Liver (tissue), 9 donors: ENCODE data around the gene C19orf44. TPM values are rescaled to one million over a fixed set of nuclear protein-coding genes. Genes with fewer than 3 reads are reported as not detected.
"Not testable (repeated sequence)": the region's sequence is repeated elsewhere in the genome, so short reads cannot be mapped to it uniquely, and the experiment has no call there.

Experiments
- DNase-seq: peaks from one replicate; pipeline ENCODE4 v3.0.0-alpha.2; 2017; ENCODE audit warnings: low spot score
- H3K27ac ChIP-seq, 2 donors: one replicate each; pipeline ENCODE4 v1.7.0; 2013; ENCODE audit warnings: inconsistent platforms in 2 of 2, low read length in 2 of 2, control low read depth in 1 of 2, low read depth in 1 of 2, mild to moderate bottlenecking in 1 of 2
- H3K27me3 ChIP-seq, 4 donors: one replicate each; pipeline versions ENCODE4 v1.6.1 to v1.7.0; 2013; ENCODE audit warnings: low read length in 3 of 4, inconsistent platforms in 1 of 4, mild to moderate bottlenecking in 1 of 4, moderate library complexity in 1 of 4; ENCODE audit not compliant: control insufficient read depth in 4 of 4, insufficient read depth in 4 of 4
- H3K36me3 ChIP-seq, 4 donors: one replicate each; pipeline versions ENCODE4 v1.6.1 to v1.7.0; 2013; ENCODE audit warnings: low read length in 3 of 4, mild to moderate bottlenecking in 3 of 4, low read depth in 1 of 4, moderate library complexity in 1 of 4; ENCODE audit not compliant: control insufficient read depth in 4 of 4, insufficient read depth in 3 of 4
- H3K4me1 ChIP-seq, 4 donors: one replicate each; pipeline versions ENCODE4 v1.6.1 to v1.7.0; 2013; ENCODE audit warnings: low read length in 3 of 4, mild to moderate bottlenecking in 3 of 4, moderate library complexity in 1 of 4; ENCODE audit not compliant: control insufficient read depth in 4 of 4, insufficient read depth in 4 of 4
- H3K4me3 ChIP-seq, 3 donors: one replicate each; pipeline versions ENCODE4 v1.6.1 to v1.7.0; 2013; ENCODE audit warnings: low read length in 3 of 3, control low read depth in 1 of 3, low read depth in 1 of 3, mild to moderate bottlenecking in 1 of 3
- H3K9ac ChIP-seq, 2 donors: one replicate each; pipeline ENCODE4 v1.7.0; 2013; ENCODE audit warnings: low read length in 2 of 2, mild to moderate bottlenecking in 2 of 2, moderate library complexity in 2 of 2, control low read depth in 1 of 2, low read depth in 1 of 2
- H3K9me3 ChIP-seq, 4 donors: one replicate each; pipeline versions ENCODE4 v1.6.1 to v1.7.0; 2013; ENCODE audit warnings: low read length in 3 of 4; ENCODE audit not compliant: control insufficient read depth in 4 of 4
- EGR1 ChIP-seq, 2 donors: IDR thresholded peaks; 2 replicates each; pipeline ENCODE4 v1.6.1; 2016 to 2018; ENCODE audit warnings: antibody characterized with exemption in 2 of 2, low read depth in 2 of 2
- FOXA1 ChIP-seq: IDR thresholded peaks from 2 replicates; pipeline ENCODE4 v1.6.1; 2016; ENCODE audit warnings: antibody characterized with exemption
- FOXA2 ChIP-seq: IDR thresholded peaks from 2 replicates; pipeline ENCODE4 v1.6.1; 2016; ENCODE audit warnings: antibody characterized with exemption
- GABPA ChIP-seq, 2 donors: IDR thresholded peaks in 1 of 2; conservative IDR thresholded peaks in 1 of 2; 2 replicates each; pipeline ENCODE4 v1.6.1; 2016; ENCODE audit warnings: antibody characterized with exemption in 2 of 2, mild to moderate bottlenecking in 1 of 2, moderate library complexity in 1 of 2
- HNF4A ChIP-seq, 2 donors: conservative IDR thresholded peaks; 2 replicates each; pipeline ENCODE4 v1.6.1; 2016; ENCODE audit warnings: antibody characterized with exemption in 2 of 2, mild to moderate bottlenecking in 2 of 2
- JUND ChIP-seq, 2 donors: IDR thresholded peaks; 2 replicates each; pipeline ENCODE4 v1.6.1; 2016; ENCODE audit warnings: antibody characterized with exemption in 2 of 2
- RAD21 ChIP-seq, 2 donors: IDR thresholded peaks; 2 replicates each; pipeline ENCODE4 v1.6.1; 2016; ENCODE audit warnings: antibody characterized with exemption in 2 of 2, mild to moderate bottlenecking in 2 of 2
- RXRA ChIP-seq, 2 donors: IDR thresholded peaks; 2 replicates each; pipeline ENCODE4 v1.6.1; 2017 to 2018; ENCODE audit warnings: antibody characterized with exemption in 2 of 2, mild to moderate bottlenecking in 1 of 2
- SP1 ChIP-seq: IDR thresholded peaks from 2 replicates; pipeline ENCODE4 v1.6.1; 2018; ENCODE audit warnings: antibody characterized with exemption, mild to moderate bottlenecking
- TAF1 ChIP-seq: conservative IDR thresholded peaks from 2 replicates; pipeline ENCODE4 v1.6.1; 2016; ENCODE audit warnings: antibody characterized with exemption, mild to moderate bottlenecking
- YY1 ChIP-seq: IDR thresholded peaks from 2 replicates; pipeline ENCODE4 v1.6.1; 2016; ENCODE audit warnings: antibody characterized with exemption, mild to moderate bottlenecking
- WGBS: extraction: QIAGEN DNeasy Blood & Tissue Kit; methylation state at CpG from one replicate; pipeline ENCODE4 v1.1.7; 2013; 5-methylcytosine and 5-hydroxymethylcytosine counted together
- polyA plus RNA-seq, 2 donors: library from polyadenylated mRNA; stranded (reverse) in 1 of 2; unstranded in 1 of 2; fragments of 200-250 nt in 1 of 2; fragments of >200 nt in 1 of 2; fragmentation: Nextera tagmentation in 1 of 2; extraction: Ambion mirVana in 1 of 2; gene quantifications; one replicate each; pipeline versions ENCODE4 v1.2.1 to v1.2.3, GENCODE V29; 2013 to 2015
- total RNA-seq, 2 donors: library from RNA; depleted of rRNA; stranded (reverse); fragments of >200 nt; gene quantifications; one replicate each; pipeline ENCODE4 v1.2.3, GENCODE V29; 2014
- TF ChIP-seq, protein P1 (sequence below): IDR thresholded peaks from 2 replicates; pipeline ENCODE4 v1.6.1; 2016; ENCODE audit warnings: antibody characterized with exemption, mild to moderate bottlenecking
- TF ChIP-seq, protein P2 (sequence below): fragments of 150-350 bp; IDR thresholded peaks from 2 replicates; pipeline ENCODE4 v1.5.1; 2017; ENCODE audit warnings: improper control_type of control experiment, low read depth, low read length; ENCODE audit not compliant: missing input control
- TF ChIP-seq, protein P3 (sequence below): IDR thresholded peaks from 2 replicates; pipeline ENCODE4 v1.6.1; 2016; ENCODE audit warnings: antibody characterized with exemption
- TF ChIP-seq, protein P4 (sequence below): IDR thresholded peaks from 2 replicates; pipeline ENCODE4 v1.6.1; 2016; ENCODE audit warnings: antibody characterized with exemption
- donor health status: healthy.
- donor health status: healthy.
- donor health status: healthy.
- donor health status: healthy.
- donor health status: healthy.

The C19orf44 gene
- total and polyA plus RNA-seq, 4 donors = 0.89 to 3.0 (median 1.3) TPM

DNA sequence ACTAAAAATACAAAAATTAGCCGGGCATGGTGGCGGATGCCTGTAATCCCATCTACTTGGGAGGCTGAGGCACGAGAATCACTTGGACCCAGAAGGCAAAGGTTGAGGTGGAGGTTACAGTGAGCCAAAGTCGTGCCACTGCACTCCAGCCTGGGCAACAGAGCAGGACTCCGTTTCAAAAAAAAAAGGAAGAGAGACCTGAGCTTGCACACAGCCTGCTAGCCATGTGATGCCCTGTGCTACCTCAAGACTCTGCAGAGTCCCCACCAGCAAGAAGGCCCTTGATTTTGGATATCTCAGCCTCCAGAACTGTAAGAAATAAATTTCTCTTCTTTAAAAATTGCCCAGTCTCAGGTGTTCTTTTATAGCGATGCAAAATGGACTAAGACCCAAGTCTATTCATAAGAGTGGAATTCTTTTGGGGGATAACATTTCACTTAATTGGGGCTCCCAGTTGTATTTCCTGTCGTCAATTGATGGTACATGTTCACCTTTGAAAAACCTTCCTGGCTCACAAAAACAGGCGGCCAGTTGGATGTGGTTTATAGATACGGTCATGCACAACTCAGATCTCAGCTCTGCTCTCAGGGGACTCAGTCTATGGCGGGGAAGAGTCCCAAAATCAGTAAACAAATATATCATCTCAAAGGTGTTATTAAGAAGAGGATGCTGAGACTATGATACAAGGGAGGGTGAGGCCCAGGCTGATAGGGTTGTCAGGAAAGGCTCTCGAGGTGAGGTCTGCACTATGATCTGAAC is 48.5 kb downstream of the C19orf44 start:
- H3K27me3 ChIP-seq = no peaks in the 10 kb centered on the region
- DNase-seq = no peak
- no peaks in the 10 kb centered on the region for H3K9me3 ChIP-seq
- peaks cover 11 to 47% (median 41%) of the 10 kb centered on the region in 4 donors for H3K4me1 ChIP-seq
- H3K9ac ChIP-seq = no peak overlapping the region
- WGBS = 94% methylated on average over 11 of the region's 11 CpGs
- no peak overlapping the region for H3K4me3 ChIP-seq
- H3K36me3 ChIP-seq = peaks cover 0 to 2% (median 1%) of the 10 kb centered on the region in 4 donors
- TF ChIP-seq YY1 (no peak), SP1 (no peak), HNF4A (conservative IDR thresholded peaks at IDR 0.05) (no peak), GABPA (IDR thresholded peaks at IDR 0.05 in 1 of 2, conservative IDR thresholded peaks at IDR 0.05 in 1 of 2) (no peak), RAD21 (IDR thresholded peaks at IDR 0.05) (no peak), TAF1 (no peak), FOXA1 (no peak), FOXA2 (no peak), EGR1 (IDR thresholded peaks at IDR 0.05; ENCODE audit: low read depth in 2 of 2) (no peak), JUND (IDR thresholded peaks at IDR 0.05) (no peak)
- TF ChIP-seq, protein P1, sequence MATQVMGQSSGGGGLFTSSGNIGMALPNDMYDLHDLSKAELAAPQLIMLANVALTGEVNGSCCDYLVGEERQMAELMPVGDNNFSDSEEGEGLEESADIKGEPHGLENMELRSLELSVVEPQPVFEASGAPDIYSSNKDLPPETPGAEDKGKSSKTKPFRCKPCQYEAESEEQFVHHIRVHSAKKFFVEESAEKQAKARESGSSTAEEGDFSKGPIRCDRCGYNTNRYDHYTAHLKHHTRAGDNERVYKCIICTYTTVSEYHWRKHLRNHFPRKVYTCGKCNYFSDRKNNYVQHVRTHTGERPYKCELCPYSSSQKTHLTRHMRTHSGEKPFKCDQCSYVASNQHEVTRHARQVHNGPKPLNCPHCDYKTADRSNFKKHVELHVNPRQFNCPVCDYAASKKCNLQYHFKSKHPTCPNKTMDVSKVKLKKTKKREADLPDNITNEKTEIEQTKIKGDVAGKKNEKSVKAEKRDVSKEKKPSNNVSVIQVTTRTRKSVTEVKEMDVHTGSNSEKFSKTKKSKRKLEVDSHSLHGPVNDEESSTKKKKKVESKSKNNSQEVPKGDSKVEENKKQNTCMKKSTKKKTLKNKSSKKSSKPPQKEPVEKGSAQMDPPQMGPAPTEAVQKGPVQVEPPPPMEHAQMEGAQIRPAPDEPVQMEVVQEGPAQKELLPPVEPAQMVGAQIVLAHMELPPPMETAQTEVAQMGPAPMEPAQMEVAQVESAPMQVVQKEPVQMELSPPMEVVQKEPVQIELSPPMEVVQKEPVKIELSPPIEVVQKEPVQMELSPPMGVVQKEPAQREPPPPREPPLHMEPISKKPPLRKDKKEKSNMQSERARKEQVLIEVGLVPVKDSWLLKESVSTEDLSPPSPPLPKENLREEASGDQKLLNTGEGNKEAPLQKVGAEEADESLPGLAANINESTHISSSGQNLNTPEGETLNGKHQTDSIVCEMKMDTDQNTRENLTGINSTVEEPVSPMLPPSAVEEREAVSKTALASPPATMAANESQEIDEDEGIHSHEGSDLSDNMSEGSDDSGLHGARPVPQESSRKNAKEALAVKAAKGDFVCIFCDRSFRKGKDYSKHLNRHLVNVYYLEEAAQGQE = no peak
- TF ChIP-seq, protein P2, sequence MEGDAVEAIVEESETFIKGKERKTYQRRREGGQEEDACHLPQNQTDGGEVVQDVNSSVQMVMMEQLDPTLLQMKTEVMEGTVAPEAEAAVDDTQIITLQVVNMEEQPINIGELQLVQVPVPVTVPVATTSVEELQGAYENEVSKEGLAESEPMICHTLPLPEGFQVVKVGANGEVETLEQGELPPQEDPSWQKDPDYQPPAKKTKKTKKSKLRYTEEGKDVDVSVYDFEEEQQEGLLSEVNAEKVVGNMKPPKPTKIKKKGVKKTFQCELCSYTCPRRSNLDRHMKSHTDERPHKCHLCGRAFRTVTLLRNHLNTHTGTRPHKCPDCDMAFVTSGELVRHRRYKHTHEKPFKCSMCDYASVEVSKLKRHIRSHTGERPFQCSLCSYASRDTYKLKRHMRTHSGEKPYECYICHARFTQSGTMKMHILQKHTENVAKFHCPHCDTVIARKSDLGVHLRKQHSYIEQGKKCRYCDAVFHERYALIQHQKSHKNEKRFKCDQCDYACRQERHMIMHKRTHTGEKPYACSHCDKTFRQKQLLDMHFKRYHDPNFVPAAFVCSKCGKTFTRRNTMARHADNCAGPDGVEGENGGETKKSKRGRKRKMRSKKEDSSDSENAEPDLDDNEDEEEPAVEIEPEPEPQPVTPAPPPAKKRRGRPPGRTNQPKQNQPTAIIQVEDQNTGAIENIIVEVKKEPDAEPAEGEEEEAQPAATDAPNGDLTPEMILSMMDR = no peak
- TF ChIP-seq, protein P3, sequence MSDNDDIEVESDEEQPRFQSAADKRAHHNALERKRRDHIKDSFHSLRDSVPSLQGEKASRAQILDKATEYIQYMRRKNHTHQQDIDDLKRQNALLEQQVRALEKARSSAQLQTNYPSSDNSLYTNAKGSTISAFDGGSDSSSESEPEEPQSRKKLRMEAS = no peak
- TF ChIP-seq, protein P4, sequence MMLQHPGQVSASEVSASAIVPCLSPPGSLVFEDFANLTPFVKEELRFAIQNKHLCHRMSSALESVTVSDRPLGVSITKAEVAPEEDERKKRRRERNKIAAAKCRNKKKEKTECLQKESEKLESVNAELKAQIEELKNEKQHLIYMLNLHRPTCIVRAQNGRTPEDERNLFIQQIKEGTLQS = no peak
- no peak overlapping the region for H3K27ac ChIP-seq

DNA sequence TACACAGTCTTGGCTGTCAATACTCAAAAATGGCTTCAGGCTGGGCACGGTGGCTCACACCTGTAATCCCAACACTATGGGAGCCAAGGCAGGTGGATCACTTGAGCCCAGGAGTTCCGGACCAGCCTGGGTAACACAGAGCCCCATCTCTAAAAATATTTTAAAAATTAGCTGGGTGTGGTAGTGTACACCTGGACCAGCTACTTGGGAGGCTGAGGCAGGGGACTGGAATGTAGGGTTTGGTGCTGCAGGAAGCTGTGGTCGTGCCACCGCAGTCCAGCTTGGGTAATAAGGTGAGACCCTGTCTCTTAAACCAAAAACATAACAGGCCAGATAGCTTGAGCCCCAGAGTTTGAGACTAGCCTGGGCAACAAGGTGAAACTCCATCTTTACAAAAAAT is 52.8 kb downstream of the C19orf44 start:
- H3K9me3 ChIP-seq = no peaks in the 10 kb centered on the region
- H3K4me1 ChIP-seq = peaks cover 0 to 12% (median 9%) of the 10 kb centered on the region in 4 donors
- WGBS = 96% methylated on average over 4 of the region's 4 CpGs
- H3K9ac ChIP-seq = no peak overlapping the region
- no peaks in the 10 kb centered on the region for H3K27me3 ChIP-seq
- TF ChIP-seq YY1 (no peak), RXRA (IDR thresholded peaks at IDR 0.05) (no peak), HNF4A (conservative IDR thresholded peaks at IDR 0.05) (no peak), JUND (IDR thresholded peaks at IDR 0.05) (no peak), RAD21 (IDR thresholded peaks at IDR 0.05) (no peak)
- H3K27ac ChIP-seq = no peak overlapping the region
- DNase-seq = no peak
- H3K36me3 ChIP-seq = peaks cover 8 to 18% (median 9%) of the 10 kb centered on the region in 4 donors
- no peak overlapping the region for H3K4me3 ChIP-seq

DNA sequence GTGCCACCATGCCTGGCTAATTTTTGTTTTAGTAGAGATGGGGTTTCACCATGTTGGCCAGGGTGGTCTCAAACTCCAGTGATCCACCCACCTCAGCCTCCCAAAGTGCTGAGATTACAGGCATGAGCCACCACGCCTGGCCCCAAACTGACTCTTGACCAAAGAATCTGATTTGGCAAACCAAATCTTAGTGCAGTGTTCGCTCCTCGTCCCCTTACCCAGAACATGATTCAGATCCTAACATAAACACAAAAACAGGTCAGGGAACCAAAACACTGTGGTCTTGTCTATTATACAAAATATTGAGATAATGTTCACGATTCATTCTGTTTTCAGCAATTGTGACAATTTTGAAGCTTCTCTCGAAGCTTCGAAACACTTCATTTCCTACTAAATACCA is 55.7 kb downstream of the C19orf44 start:
- peaks cover 0 to 12% (median 7%) of the 10 kb centered on the region in 4 donors for H3K4me1 ChIP-seq
- 97% methylated on average over 6 of the region's 6 CpGs for WGBS
- H3K27me3 ChIP-seq, H3K27ac ChIP-seq, H3K4me3 ChIP-seq, H3K9me3 ChIP-seq, DNase-seq, H3K9ac ChIP-seq: not testable (repeated sequence)
- peaks cover 11 to 37% (median 15%) of the 10 kb centered on the region in 4 donors for H3K36me3 ChIP-seq
